HCT116 (cell line): Measurements from ENCODE around the gene WDR70. TPM values are rescaled to one million over a fixed set of nuclear protein-coding genes. Genes with fewer than 3 reads are reported as not detected.

ENCODE experiments used
- ATAC-seq: fragments of 200-7000 bp; cut with Tn5 transposase; 2 replicates; pipeline ENCODE4 v1.9.1; 2020; ENCODE audit warnings: mild to moderate bottlenecking, moderate library complexity
- BruUV-seq: library from RNA; stranded (reverse); fragments of 400-500 nt; replicated peaks from 2 replicates; lab custom pipeline; 2021; lab: Mats Ljungman, UMichigan
- CTCF ChIA-PET: fragments of 300-600 bp; sonication (Branson Sonifier 250); formaldehyde crosslinking; loops from one replicate; lab custom pipeline; 2021; ENCODE audit warnings: antibody characterized with exemption; lab: Charles Lee
- POLR2A ChIA-PET: fragments of 300-600, 350-600 bp; sonication (Branson Sonifier 250); formaldehyde crosslinking; loops from one replicate; lab custom pipeline; 2021; ENCODE audit warnings: antibody characterized with exemption; lab: Charles Lee
- RAD21 ChIA-PET, 2 experiments: fragments of 300-600 bp; sonication (Branson Sonifier 250); formaldehyde crosslinking; loops; one replicate each; lab custom pipeline; 2023; ENCODE audit warnings: low total read pairs in 2 of 2; ENCODE audit not compliant: uncharacterized antibody in 2 of 2, unreplicated experiment in 2 of 2, low non-redundant PET in 1 of 2; lab: Charles Lee
- DNase-seq: peaks from one replicate; pipeline ENCODE4 v3.0.0-alpha.2; 2010; ENCODE audit warnings: low read depth, low spot score
- H2AFZ ChIP-seq: fragments of 200-600 bp; shearing (Covaris generic), sonication (generic); 2 replicates; pipeline ENCODE4 v1.6.1; 2017; ENCODE audit warnings: low read depth, mixed run types, mixed read lengths, antibody characterized with exemption, low read length; ENCODE audit not compliant: poor library complexity, severe bottlenecking
- H3K27ac ChIP-seq: 2 replicates; pipeline ENCODE4 v1.5.1; 2012; ENCODE audit warnings: low read depth, low read length
- H3K27me3 ChIP-seq: fragments of 200-600 bp; sonication (generic); 2 replicates; pipeline ENCODE4 v1.6.1; 2016; ENCODE audit warnings: mixed run types, low read length, mixed read lengths; ENCODE audit not compliant: insufficient read depth
- H3K36me3 ChIP-seq, 2 experiments: fragments of 200-500 bp in 1 of 2; fragments of 200-600 bp in 1 of 2; sonication (Bioruptor generic) in 1 of 2; sonication (generic) in 1 of 2; 2 replicates each; pipeline versions ENCODE4 v1.5.1 to v1.6.1; 2014 to 2016; ENCODE audit warnings: low read length in 2 of 2, inconsistent platforms in 1 of 2, mixed read lengths in 1 of 2, mixed run types in 1 of 2; ENCODE audit not compliant: insufficient read depth in 2 of 2, control insufficient read depth in 1 of 2
- H3K4me1 ChIP-seq, 2 experiments: fragments of 200-600 bp in 1 of 2; sonication (generic) in 1 of 2; 2 replicates each; pipeline versions ENCODE4 v1.5.1 to v1.6.1; 2012 to 2017; ENCODE audit warnings: low read length in 2 of 2, inconsistent platforms in 1 of 2, mild to moderate bottlenecking in 1 of 2, mixed read lengths in 1 of 2, mixed run types in 1 of 2, moderate library complexity in 1 of 2; ENCODE audit not compliant: insufficient read depth in 2 of 2, control insufficient read depth in 1 of 2
- H3K4me2 ChIP-seq: fragments of 200-600 bp; sonication (generic); 2 replicates; pipeline ENCODE4 v1.6.1; 2017; ENCODE audit warnings: mixed run types, low read length, mixed read lengths
- H3K4me3 ChIP-seq, 2 experiments: fragments of 200-600 bp in 1 of 2; sonication (generic) in 1 of 2; replicated peaks in 1 of 2; 2 replicates each; pipeline ENCODE4 v1.5.1; 2011 to 2016; ENCODE audit warnings: low read length in 2 of 2, control low read depth in 1 of 2, low read depth in 1 of 2, mild to moderate bottlenecking in 1 of 2, mixed read lengths in 1 of 2, mixed run types in 1 of 2
- H3K79me2 ChIP-seq: fragments of 200-600 bp; sonication (generic); 2 replicates; pipeline ENCODE4 v1.6.1; 2017; ENCODE audit warnings: mild to moderate bottlenecking, mixed run types, low read length, moderate library complexity, mixed read lengths; ENCODE audit not compliant: insufficient read depth
- H3K9ac ChIP-seq: fragments of 200-600 bp; sonication (generic); 2 replicates; pipeline ENCODE4 v1.6.1; 2016; ENCODE audit warnings: low read length, mixed read lengths
- H3K9me2 ChIP-seq: fragments of 200-600 bp; sonication (generic), shearing (Covaris generic); 2 replicates; pipeline ENCODE4 v1.6.1; 2017; ENCODE audit warnings: mixed run types, mild to moderate bottlenecking, moderate library complexity; ENCODE audit not compliant: insufficient read depth
- H3K9me3 ChIP-seq, 2 experiments: fragments of 200-500 bp in 1 of 2; fragments of 200-600 bp in 1 of 2; sonication (Bioruptor generic) in 1 of 2; sonication (generic) in 1 of 2; 2 replicates each; pipeline ENCODE4 v1.6.1; 2014 to 2017; ENCODE audit warnings: low read length in 2 of 2, mixed read lengths in 2 of 2, inconsistent platforms in 1 of 2, low read depth in 1 of 2, mild to moderate bottlenecking in 1 of 2, mixed run types in 1 of 2, moderate library complexity in 1 of 2; ENCODE audit not compliant: control insufficient read depth in 1 of 2, insufficient read depth in 1 of 2
- H4K20me1 ChIP-seq: fragments of 200-600 bp; sonication (generic), shearing (Covaris generic); 2 replicates; pipeline ENCODE4 v1.6.1; 2017; ENCODE audit warnings: mixed run types, mild to moderate bottlenecking, moderate library complexity; ENCODE audit not compliant: insufficient read depth
- CBX3 ChIP-seq: IDR thresholded peaks from 2 replicates; pipeline ENCODE4 v1.6.1; 2012; ENCODE audit warnings: low read depth
- ELF1 ChIP-seq: IDR thresholded peaks from 2 replicates; pipeline ENCODE4 v1.6.1; 2012; ENCODE audit warnings: low read depth, borderline replicate concordance
- EZH2 ChIP-seq: fragments of 200-600 bp; sonication (generic); IDR thresholded peaks from 2 replicates; pipeline ENCODE4 v1.6.1; 2017; ENCODE audit warnings: antibody characterized with exemption, mixed run types
- EZH2phosphoT487 ChIP-seq: fragments of 200-600 bp; IDR thresholded peaks from 2 replicates; pipeline ENCODE4 v1.6.1; 2018; ENCODE audit warnings: antibody characterized with exemption, borderline replicate concordance
- FOSL1 ChIP-seq: IDR thresholded peaks from 2 replicates; pipeline ENCODE4 v1.6.1; 2012; ENCODE audit warnings: low read depth
- POLR2A ChIP-seq: IDR thresholded peaks from 2 replicates; pipeline ENCODE4 v1.7.0; 2011; ENCODE audit warnings: borderline replicate concordance; ENCODE audit not compliant: insufficient read depth, insufficient read length; ENCODE audit errors: extremely low read depth
- POLR2AphosphoS5 ChIP-seq: IDR thresholded peaks from 2 replicates; pipeline ENCODE4 v1.6.1; 2011; ENCODE audit warnings: mild to moderate bottlenecking, low read depth, low read length, moderate library complexity
- RAD21 ChIP-seq: IDR thresholded peaks from 2 replicates; pipeline ENCODE4 v1.6.1; 2012; ENCODE audit warnings: low read depth, mild to moderate bottlenecking
- SIN3A ChIP-seq: IDR thresholded peaks from 2 replicates; pipeline ENCODE4 v1.6.1; 2012; ENCODE audit warnings: low read depth
- SP1 ChIP-seq: IDR thresholded peaks from 2 replicates; pipeline ENCODE4 v1.6.1; 2012; ENCODE audit warnings: low read depth
- TCF7L2 ChIP-seq: IDR thresholded peaks from 2 replicates; pipeline ENCODE4 v1.7.0; 2011; ENCODE audit warnings: borderline replicate concordance, inconsistent platforms; ENCODE audit not compliant: insufficient read depth, insufficient read length; ENCODE audit errors: extremely low read depth
- YY1 ChIP-seq: IDR thresholded peaks from 2 replicates; pipeline ENCODE4 v1.6.1; 2011; ENCODE audit warnings: low read length, low read depth, moderate library complexity, mild to moderate bottlenecking; ENCODE audit not compliant: insufficient replicate concordance; ENCODE audit errors: extremely low read depth
- ZFX ChIP-seq: fragments of 450-650 bp; IDR thresholded peaks from 2 replicates; pipeline ENCODE4 v1.6.1; 2017
- ZNF274 ChIP-seq: fragments of 200-500 bp; sonication (Bioruptor generic); IDR thresholded peaks from 2 replicates; pipeline ENCODE4 v1.6.1; 2014; ENCODE audit warnings: mild to moderate bottlenecking, low read depth, low read length, inconsistent platforms
- intact Hi-C: fragments of 100-400 bp; cut with micrococcal nuclease; formaldehyde crosslinking; loops from 2 replicates; pipeline ENCODE4 v1.10.0; 2022
- total RNA-seq: library from RNA; stranded (reverse); gene quantifications from one replicate; pipeline ENCODE4 v1.2.1, GENCODE V29; 2021; ENCODE audit not compliant: unreplicated experiment
- TF ChIP-seq, protein P1 (sequence below): IDR thresholded peaks from 2 replicates; pipeline ENCODE4 v1.6.1; 2012
- TF ChIP-seq, protein P2 (sequence below): IDR thresholded peaks from 2 replicates; pipeline ENCODE4 v1.6.1; 2012; ENCODE audit warnings: low read depth
- TF ChIP-seq, protein P3 (sequence below): IDR thresholded peaks from 2 replicates; pipeline ENCODE4 v1.6.1; 2011; ENCODE audit warnings: mild to moderate bottlenecking, low read length, moderate library complexity; ENCODE audit not compliant: insufficient replicate concordance; ENCODE audit errors: extremely low read depth

The WDR70 gene
- total RNA-seq, 1 experiment from 2014 or later: 31.1 TPM

DNA sequence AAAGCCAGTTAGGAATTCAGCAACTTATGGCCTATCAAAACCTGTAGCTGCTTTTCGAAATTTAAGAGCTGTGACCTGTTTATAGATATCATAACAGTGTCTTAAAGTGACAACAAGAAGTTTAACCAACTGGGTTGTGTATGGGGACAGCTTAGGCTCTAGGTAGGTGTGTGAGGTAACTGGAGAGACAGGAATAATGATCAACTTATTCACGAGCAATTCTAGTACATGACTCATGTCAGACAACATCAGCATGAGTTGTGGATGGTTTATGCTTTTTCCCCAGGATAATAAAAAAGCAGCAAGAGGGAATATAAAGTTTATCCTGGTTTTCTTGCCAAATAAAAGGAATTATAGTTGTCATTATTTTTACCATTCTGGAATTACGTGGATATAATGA, 372.1 kb downstream of the WDR70 start:
- Histone ChIP-seq H3K4me1 (no peaks in the 10 kb centered on the region), H3K27ac (no peak overlapping the region), H2AFZ (no peak overlapping the region), H3K4me2 (no peak overlapping the region), H3K27me3 (no peaks in the 10 kb centered on the region), H3K9me3 (no peaks in the 10 kb centered on the region), H4K20me1 (no peaks in the 10 kb centered on the region), H3K9me2 (no peaks in the 10 kb centered on the region), H3K36me3 (no peaks in the 10 kb centered on the region), H3K79me2 (no peaks in the 10 kb centered on the region), H3K9ac (no peak overlapping the region), H3K4me3 (no peak overlapping the region)
- POLR2A ChIA-PET: no interaction called here
- intact Hi-C loops: no loop called here
- DNase-seq (no peak), ATAC-seq (no peak)
- CTCF ChIA-PET: no interaction called here
- RAD21 ChIA-PET: no interaction called here
- TF ChIP-seq ZNF274: no peak
- no peak for TF ChIP-seq EZH2phosphoT487
- TF ChIP-seq FOSL1: no peak
- TF ChIP-seq EZH2: no peak
- no peak for TF ChIP-seq ELF1
- TF ChIP-seq, protein P1, sequence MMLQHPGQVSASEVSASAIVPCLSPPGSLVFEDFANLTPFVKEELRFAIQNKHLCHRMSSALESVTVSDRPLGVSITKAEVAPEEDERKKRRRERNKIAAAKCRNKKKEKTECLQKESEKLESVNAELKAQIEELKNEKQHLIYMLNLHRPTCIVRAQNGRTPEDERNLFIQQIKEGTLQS: no peak
- no peak for TF ChIP-seq POLR2A
- no peak for TF ChIP-seq TCF7L2
- no peak for TF ChIP-seq SP1
- TF ChIP-seq, protein P2, sequence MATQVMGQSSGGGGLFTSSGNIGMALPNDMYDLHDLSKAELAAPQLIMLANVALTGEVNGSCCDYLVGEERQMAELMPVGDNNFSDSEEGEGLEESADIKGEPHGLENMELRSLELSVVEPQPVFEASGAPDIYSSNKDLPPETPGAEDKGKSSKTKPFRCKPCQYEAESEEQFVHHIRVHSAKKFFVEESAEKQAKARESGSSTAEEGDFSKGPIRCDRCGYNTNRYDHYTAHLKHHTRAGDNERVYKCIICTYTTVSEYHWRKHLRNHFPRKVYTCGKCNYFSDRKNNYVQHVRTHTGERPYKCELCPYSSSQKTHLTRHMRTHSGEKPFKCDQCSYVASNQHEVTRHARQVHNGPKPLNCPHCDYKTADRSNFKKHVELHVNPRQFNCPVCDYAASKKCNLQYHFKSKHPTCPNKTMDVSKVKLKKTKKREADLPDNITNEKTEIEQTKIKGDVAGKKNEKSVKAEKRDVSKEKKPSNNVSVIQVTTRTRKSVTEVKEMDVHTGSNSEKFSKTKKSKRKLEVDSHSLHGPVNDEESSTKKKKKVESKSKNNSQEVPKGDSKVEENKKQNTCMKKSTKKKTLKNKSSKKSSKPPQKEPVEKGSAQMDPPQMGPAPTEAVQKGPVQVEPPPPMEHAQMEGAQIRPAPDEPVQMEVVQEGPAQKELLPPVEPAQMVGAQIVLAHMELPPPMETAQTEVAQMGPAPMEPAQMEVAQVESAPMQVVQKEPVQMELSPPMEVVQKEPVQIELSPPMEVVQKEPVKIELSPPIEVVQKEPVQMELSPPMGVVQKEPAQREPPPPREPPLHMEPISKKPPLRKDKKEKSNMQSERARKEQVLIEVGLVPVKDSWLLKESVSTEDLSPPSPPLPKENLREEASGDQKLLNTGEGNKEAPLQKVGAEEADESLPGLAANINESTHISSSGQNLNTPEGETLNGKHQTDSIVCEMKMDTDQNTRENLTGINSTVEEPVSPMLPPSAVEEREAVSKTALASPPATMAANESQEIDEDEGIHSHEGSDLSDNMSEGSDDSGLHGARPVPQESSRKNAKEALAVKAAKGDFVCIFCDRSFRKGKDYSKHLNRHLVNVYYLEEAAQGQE: no peak
- TF ChIP-seq, protein P3, sequence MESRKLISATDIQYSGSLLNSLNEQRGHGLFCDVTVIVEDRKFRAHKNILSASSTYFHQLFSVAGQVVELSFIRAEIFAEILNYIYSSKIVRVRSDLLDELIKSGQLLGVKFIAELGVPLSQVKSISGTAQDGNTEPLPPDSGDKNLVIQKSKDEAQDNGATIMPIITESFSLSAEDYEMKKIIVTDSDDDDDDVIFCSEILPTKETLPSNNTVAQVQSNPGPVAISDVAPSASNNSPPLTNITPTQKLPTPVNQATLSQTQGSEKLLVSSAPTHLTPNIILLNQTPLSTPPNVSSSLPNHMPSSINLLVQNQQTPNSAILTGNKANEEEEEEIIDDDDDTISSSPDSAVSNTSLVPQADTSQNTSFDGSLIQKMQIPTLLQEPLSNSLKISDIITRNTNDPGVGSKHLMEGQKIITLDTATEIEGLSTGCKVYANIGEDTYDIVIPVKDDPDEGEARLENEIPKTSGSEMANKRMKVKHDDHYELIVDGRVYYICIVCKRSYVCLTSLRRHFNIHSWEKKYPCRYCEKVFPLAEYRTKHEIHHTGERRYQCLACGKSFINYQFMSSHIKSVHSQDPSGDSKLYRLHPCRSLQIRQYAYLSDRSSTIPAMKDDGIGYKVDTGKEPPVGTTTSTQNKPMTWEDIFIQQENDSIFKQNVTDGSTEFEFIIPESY: no peak
- no peak for TF ChIP-seq CBX3
- no peak for TF ChIP-seq ZFX
- TF ChIP-seq POLR2AphosphoS5: no peak
- TF ChIP-seq RAD21: no peak
- no peak for TF ChIP-seq YY1
- TF ChIP-seq SIN3A: no peak
- BruUV-seq: no TSS peak
